Measurements from ENCODE around the gene ENO1. TPM values are rescaled to one million over a fixed set of nuclear protein-coding genes. Genes with fewer than 3 reads are reported as not detected.

The ENO1 gene
- total and polyA plus RNA-seq, 9 of the 15 experiments (the other 6 are each of a cell fraction or from before 2014, with no cell fraction given) = 2,249 to 7,472 (median 2,868) TPM

- TF ChIP-seq MLLT1 (IDR thresholded peaks at IDR 0.05) (0 out of 4 replicates have a peak, but pooled peaks of 1 of the 2 experiments have one; percentile 43), ZBTB26 (CRISPR knock-in tag; IDR thresholded peaks at IDR 0.05) (no peak), PKNOX1 (IDR thresholded peaks at IDR 0.05) (no peak), AFF1 (IDR thresholded peaks at IDR 0.05; ENCODE audit: low read depth in 1 of 2, partially characterized antibody in 2 of 2) (peak in 1 of 2 experiments; percentile 29), ZNF707 (CRISPR knock-in tag; conservative IDR thresholded peaks at IDR 0.05) (no peak), KLF1 (tag; IDR thresholded peaks at IDR 0.05) (no peak), KDM4B (IDR thresholded peaks at IDR 0.05; ENCODE audit: borderline replicate concordance in 2 of 2, low read depth in 1 of 2) (no peak), CBFB (CRISPR knock-in tag; IDR thresholded peaks at IDR 0.05) (no peak), SPI1 (IDR thresholded peaks at IDR 0.05; ENCODE audit: borderline replicate concordance, low read depth, low read length) (no peak), TFAP4 (CRISPR knock-in tag; IDR thresholded peaks at IDR 0.05; ENCODE audit: borderline replicate concordance) (no peak), SMAD1 (IDR thresholded peaks at IDR 0.05; ENCODE audit: low read depth, low read length, partially characterized antibody) (no peak), NR0B1 (IDR thresholded peaks at IDR 0.05; ENCODE audit: partially characterized antibody) (no peak), ZNF408 (CRISPR knock-in tag; IDR thresholded peaks at IDR 0.05; ENCODE audit: low read depth) (no peak), ZNF324 (CRISPR knock-in tag; IDR thresholded peaks at IDR 0.05) (no peak), MEF2D (tag; conservative IDR thresholded peaks at IDR 0.05; ENCODE audit: low read depth) (no peak), TCFL5 (CRISPR knock-in tag; conservative IDR thresholded peaks at IDR 0.05) (no peak), GTF2B (IDR thresholded peaks at IDR 0.05; ENCODE audit: extremely low read depth, insufficient read length) (no peak)
These were observed 63.6 kb downstream of the ENO1 start (continued) for GRCh38 chr1:8814865-8815264.
